Sciatic nerve (tissue), 2 donors: ENCODE data around the gene CEP85L. TPM values are rescaled to one million over a fixed set of nuclear protein-coding genes. Genes with fewer than 3 reads are reported as not detected.

Source experiments
- ATAC-seq: fragments of 200-7000 bp; cut with Tn5 transposase; one replicate; pipeline ENCODE4 v1.9.1; 2020; ENCODE audit warnings: mild to moderate bottlenecking, moderate library complexity
- DNase-seq: peaks from one replicate; pipeline ENCODE4 v3.0.0-alpha.2; 2020; ENCODE audit warnings: low spot score
- intact Hi-C: fragments of 100-400 bp; cut with DNase I; formaldehyde crosslinking; loops from one replicate; pipeline ENCODE4 v1.14.2; 2022
- total RNA-seq: library from RNA; stranded (reverse); fragmentation: NEBNext Ultra II Directional; extraction: Animal tissue kit (Norgen Biotek cat#: 25700); gene quantifications from one replicate; pipeline ENCODE4 v1.2.1, GENCODE V29; 2021
- donor health status: DM: no; HTN: no; CAD: no.
- donor health status: DM: no; HTN: no; CAD: no.

Gene CEP85L
- total RNA-seq, 1 donor from 2014 or later, result 50.4 TPM

DNA sequence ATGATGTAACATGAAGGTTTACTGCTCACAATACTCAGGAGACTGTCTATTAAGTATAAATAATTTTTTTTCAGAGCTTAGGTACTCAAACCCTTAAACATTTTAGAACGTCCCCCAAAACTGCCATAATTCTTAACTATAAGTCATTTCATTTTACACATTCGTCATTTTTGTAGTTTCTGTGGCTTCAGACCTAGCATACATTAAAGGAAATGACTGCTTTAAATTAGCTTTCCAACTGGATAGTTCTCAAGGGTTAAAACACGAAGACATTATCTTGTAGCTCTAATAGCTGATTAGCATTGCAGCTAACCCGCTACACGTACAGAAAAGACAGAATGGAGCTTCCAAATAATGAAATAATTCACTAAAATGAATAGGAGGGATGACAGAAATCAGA lies 128.2 kb downstream of the CEP85L start:
- ATAC-seq, result no peak
- no peak for DNase-seq
- intact Hi-C loops, result no loop called here

DNA sequence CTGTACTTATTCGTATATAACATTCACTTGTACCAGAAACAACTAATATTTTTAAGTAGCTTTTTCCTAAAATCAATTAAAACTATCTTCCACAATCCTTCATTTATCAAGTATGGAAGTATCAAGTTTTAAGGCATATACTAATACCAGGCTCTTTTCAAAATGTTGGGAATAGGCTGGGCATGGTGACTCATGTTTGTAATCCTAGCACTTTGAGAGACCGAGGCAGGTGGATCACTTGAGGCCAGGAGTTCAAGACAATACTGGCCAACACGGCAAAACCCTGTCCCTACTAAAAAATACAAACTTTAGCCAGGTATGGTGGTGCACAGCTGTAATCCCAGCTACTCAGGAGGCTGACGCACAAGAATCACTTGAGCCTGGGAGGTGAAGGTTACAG lies 129.0 kb downstream of the CEP85L start:
- ATAC-seq, result no peak
- DNase-seq, result no peak
- intact Hi-C loops, result no loop called here

DNA sequence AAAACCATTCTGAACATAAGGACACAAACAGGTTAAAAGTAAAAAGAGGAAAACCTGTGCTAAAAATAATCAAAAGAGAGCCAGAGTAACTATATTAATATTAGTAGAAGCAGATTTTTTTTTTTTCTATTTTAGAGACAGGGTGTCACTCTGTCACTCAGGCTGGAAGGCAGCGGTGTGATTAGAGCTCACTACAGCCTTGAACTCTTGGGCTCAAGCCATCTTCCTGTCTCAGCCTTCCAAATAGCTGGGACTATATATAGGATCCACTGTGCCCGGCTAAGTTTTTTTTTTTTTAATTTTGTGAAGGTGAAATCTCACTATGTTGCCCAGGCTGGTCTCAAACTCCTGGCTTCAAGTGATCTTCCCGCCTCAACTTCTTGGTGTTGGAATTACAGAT lies 136.7 kb downstream of the CEP85L start:
- intact Hi-C loops, result no loop called here
- no peak for ATAC-seq

DNA sequence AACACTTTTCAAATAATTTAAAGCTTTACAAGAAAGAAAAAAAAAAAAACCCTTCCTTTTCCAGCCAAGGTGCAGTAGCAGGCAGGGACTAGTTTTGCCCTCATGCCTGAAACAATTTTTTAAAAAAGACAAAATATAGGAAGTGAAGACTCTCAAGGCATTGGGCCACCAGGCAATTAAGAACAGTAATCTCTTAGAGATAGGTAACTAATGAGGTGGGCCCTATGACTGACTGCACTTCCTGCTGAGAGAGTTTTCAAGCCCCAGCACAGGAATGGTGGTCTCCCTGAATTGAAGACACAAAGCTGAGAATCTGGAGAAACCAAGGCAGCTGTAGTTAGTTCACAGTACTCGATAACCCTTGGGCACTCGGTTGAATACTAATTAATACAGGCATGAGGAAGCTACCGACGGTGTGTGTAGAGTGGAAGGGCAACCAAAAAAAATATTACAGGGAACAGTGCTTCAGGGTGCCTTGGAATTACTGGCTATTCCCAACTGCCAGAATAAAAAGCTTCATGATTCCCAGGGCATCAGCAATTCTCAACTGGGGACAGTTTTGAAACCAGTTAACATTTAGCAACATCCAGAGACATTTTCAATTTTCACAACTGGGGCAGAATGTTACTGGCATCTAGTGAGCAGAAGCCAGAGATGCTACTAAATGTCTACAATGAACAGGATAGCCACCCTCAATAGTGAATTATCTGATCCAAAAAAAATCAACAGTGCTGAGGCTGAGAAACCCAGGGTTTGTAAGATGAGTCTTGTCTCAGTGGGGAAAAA lies 139.3 kb downstream of the CEP85L start:
- DNase-seq (no peak), ATAC-seq (no peak)
- intact Hi-C loops, result no loop called here

More for the DNA sequence above, 136.7 kb downstream of the CEP85L start:
- no peak for DNase-seq

DNA sequence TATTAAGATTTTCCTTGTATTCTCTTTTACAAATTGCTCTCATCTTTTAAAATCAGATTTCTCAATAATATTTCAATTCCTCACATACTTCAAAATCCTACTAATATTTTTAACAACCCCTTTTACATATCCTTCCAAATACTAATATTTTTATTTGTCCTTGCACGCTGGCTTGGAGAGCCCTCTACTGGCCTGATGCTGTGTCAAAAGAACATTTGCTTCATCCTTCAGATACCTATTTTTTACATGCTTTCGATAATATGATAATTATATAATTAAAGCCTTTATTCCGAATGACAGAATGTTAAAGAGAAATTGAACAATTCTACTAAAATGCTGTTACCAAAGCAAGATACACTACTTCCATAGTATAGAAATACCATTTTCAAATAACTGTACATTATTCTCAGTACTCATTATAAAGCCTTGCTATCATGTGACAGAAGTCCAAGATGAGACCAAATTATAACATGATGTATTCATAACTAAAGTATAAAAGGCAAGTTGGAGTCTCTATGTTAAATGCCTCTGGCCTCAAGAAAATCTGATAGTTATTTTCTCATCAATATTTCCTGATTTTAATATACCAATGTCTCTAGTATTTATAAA lies 142.3 kb downstream of the CEP85L start:
- ATAC-seq, result no peak
- no peak for DNase-seq
- intact Hi-C loops, result no loop called here

- ATAC-seq, result no peak
- intact Hi-C loops, result no loop called here
- DNase-seq, result no peak
Measured at GRCh38 chr6:118507636-118508035, 143.8 kb downstream of the CEP85L start.

DNA sequence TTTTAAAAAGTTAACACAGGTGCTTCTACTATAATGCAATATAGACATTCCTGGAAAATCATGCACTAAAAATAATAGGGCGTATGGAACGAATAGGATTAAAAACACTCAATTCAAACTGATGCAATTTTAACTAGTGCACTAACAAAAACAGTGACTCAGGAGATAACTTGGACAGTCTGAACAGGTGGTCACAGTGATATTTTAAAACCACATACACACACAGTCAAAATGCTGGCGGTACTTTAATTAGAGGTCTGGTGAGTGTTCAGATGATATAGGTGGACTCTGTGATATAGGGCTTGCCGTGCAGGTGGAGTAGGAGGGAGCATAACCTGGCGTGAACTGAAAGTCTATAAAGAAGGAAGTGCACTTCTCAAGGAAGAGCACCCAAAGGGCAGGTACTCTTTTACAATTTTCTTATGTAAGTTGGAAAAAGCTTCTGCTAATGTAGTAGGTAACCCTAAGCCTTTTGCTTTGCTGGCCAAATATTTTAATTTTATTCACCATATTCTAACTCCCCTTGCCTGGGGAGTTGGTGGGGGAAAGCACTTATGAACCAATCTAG lies 145.2 kb downstream of the CEP85L start:
- intact Hi-C loops, result no loop called here
- ATAC-seq, result no peak

GRCh38 chr6:118505656-118506055 lies 145.7 kb downstream of the CEP85L start:
- no peak for ATAC-seq
- DNase-seq, result no peak
- intact Hi-C loops, result no loop called here

More for the DNA sequence above, 145.2 kb downstream of the CEP85L start:
- no peak for DNase-seq

- DNase-seq, result no peak
- intact Hi-C loops, result no loop called here
- ATAC-seq, result no peak
Measured at GRCh38 chr6:118504611-118505010, 146.8 kb downstream of the CEP85L start.

GRCh38 chr6:118502169-118502568 lies 149.2 kb downstream of the CEP85L start:
- ATAC-seq, result no peak
- intact Hi-C loops, result no loop called here
- no peak for DNase-seq

DNA sequence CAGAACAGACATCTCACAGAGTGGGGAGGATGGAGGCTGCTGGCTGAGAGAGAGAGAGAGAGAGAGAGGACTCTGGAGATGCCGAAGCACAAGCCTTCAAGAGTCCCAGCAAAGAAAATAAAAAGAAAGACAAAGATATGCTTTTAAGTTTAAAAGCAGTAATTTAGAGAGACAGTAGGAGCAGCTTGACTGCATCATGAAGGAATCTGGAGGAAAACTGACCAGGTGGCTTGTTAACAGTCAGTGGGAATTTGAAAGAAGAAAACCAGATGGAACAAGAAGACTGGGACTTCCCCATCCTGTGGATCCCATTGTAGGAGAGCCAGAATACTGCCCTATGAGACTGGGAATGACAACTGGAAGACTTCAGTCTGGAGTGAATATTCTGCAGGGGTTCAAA lies 149.6 kb downstream of the CEP85L start:
- intact Hi-C loops, result no loop called here
- DNase-seq (no peak), ATAC-seq (no peak)

DNA sequence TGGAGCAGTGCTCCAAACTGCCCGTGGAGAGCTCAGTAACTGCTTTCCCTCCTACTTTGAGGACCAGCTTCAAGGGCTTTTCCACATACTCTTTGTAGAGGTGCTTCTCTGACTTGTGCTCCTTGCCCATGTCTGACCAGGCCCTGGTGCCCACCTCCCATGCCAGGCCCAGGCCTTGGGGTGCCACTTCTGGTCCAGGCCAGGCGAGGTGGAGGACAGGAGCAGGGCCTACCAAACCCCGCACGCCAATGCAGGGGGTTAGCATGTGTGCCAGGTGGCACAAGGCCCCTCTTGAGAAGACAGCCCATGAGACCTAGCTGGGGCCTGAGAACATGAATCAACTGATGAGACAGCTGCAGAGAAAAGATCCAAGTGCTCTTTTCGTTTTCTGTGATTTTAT lies 150.3 kb downstream of the CEP85L start:
- ATAC-seq (no peak), DNase-seq (no peak)
- intact Hi-C loops, result no loop called here

- no peak for ATAC-seq
- intact Hi-C loops, result no loop called here
Measured at GRCh38 chr6:118500130-118501015, 151.0 kb downstream of the CEP85L start.

DNA sequence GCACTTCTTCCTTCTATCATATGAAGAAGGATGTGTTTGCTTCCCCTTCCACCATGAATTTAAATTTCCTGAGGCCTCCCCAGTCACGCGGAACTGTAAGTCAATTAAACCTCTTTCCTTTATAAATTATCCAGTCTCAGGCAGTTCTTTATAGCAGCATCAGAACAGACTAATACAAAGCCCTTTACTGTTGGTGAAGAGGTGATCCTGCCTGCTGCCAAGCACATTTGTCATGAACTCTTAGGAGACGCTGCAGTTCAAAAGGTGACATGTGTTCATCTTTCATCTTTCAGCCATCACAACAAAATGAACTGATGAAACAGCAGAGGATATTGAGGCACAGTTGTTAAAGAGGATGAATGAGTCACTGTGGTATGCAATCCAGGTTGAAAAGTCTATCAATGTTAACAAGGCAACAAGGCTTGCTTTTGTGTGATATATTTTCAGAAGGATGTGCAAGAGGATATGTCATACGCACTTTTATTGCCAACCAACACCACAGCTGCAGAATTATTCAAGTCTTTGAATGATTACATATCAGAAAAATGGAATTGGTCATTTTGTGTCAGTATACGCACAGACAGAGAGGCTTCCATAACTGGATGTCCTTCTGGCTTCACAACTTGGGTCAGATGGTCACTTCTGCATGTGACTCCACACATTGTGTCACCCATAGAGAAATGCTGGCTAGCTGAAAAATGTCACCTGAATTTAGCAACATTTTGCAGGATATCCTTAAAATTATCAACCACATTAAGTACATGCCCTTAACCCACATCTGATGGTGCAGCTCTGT lies 155.7 kb downstream of the CEP85L start:
- intact Hi-C loops, result no loop called here
- DNase-seq (no peak), ATAC-seq (no peak)

More at GRCh38 chr6:118500130-118501015, 151.0 kb downstream of the CEP85L start:
- DNase-seq, result no peak

DNA sequence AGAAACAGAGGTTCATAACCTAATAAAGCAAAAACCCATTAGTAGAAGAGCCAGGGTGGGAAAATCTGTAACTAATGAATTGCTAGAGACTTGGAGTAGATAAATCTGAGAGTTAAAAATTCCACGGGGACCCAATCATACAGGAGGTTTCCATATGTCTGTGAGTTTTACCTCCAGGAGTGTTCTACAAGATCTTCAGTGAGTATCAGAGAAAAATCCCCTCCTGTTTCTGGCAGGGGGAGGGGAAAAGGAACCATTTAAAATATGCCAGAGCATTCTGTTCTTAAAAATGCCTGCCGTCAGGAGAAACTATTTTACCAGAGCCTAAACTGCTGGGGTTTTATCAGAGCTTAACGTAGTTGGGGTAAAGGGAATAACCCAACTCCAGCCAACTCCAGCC lies 157.3 kb downstream of the CEP85L start:
- DNase-seq (no peak), ATAC-seq (no peak)
- intact Hi-C loops, result no loop called here

GRCh38 chr6:118489990-118490389 lies 161.4 kb downstream of the CEP85L start:
- intact Hi-C loops, result no loop called here
- ATAC-seq, result no peak
- DNase-seq, result no peak

DNA sequence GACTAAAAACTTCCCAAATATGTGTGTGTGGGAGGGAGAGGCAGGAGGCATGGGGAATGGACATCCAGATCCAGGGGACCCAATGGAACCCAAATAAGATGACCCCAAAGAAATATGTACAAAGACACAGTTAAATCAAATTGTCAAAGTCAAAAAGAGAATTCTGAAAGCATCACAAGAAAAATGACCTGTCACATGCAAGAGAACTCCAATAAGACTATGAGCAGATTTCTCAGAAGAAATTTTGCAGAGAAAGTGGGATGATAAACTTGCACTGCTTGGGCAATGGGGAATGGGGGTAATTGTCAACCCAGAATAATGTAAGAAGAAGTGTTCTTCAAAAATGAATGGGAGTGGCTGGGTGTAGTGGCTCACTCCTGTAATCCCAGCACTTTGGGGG lies 162.8 kb downstream of the CEP85L start:
- intact Hi-C loops, result no loop called here
- DNase-seq (no peak), ATAC-seq (no peak)

GRCh38 chr6:118485601-118486550 lies 165.5 kb downstream of the CEP85L start:
- ATAC-seq (no peak), DNase-seq (no peak)
- intact Hi-C loops, result no loop called here
